PFSK-1 (cell line): ENCODE measurements around the gene SLC12A9.

Experiments
- FOXP2 ChIP-seq: optimal IDR thresholded peaks from 2 replicates; pipeline ENCODE3; 2011; ENCODE audit warnings: borderline replicate concordance, control low read depth, inconsistent platforms; ENCODE audit not compliant: insufficient read depth; ENCODE audit errors: extremely low read length, extremely low read depth
- POLR2AphosphoS5 ChIP-seq: IDR thresholded peaks from 2 replicates; pipeline ENCODE4 v1.6.1; 2012; ENCODE audit warnings: low read depth, mild to moderate bottlenecking, control low read depth, low read length, moderate library complexity
- SIN3A ChIP-seq: IDR thresholded peaks from 2 replicates; pipeline ENCODE4 v1.6.1; 2012; ENCODE audit warnings: mild to moderate bottlenecking, low read length, moderate library complexity, borderline replicate concordance; ENCODE audit not compliant: insufficient read depth
- TAF1 ChIP-seq: IDR thresholded peaks from 2 replicates; pipeline ENCODE4 v1.6.1; 2012; ENCODE audit warnings: low read length, control low read depth, borderline replicate concordance; ENCODE audit not compliant: insufficient read depth
- TF ChIP-seq, protein P1 (sequence below), 2 experiments: IDR thresholded peaks; 2 replicates each; pipeline versions ENCODE4 v1.6.1 to v1.8.0; 2011 to 2012; ENCODE audit warnings: low read depth in 2 of 2, low read length in 2 of 2, control low read depth in 1 of 2, inconsistent platforms in 1 of 2, mild to moderate bottlenecking in 1 of 2, moderate library complexity in 1 of 2; ENCODE audit not compliant: insufficient read depth in 1 of 2

DNA sequence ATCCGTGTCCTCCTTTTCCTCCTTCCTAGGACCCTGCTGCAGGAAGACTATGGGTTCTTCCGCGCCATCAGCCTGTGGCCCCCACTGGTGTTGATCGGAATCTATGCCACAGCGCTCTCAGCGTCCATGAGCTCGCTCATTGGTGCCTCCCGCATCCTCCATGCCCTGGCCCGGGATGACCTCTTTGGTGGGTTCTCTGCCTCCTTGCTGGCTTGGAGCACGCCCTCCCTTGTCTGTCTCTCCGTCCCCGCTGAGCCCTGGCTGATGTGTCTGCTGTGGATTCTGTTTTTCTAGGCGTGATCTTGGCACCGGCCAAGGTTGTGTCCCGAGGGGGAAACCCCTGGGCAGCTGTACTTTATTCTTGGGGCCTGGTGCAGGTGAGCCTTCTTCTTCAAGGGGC is 7.3 kb downstream of the SLC12A9 start:
- TF ChIP-seq, protein P1, sequence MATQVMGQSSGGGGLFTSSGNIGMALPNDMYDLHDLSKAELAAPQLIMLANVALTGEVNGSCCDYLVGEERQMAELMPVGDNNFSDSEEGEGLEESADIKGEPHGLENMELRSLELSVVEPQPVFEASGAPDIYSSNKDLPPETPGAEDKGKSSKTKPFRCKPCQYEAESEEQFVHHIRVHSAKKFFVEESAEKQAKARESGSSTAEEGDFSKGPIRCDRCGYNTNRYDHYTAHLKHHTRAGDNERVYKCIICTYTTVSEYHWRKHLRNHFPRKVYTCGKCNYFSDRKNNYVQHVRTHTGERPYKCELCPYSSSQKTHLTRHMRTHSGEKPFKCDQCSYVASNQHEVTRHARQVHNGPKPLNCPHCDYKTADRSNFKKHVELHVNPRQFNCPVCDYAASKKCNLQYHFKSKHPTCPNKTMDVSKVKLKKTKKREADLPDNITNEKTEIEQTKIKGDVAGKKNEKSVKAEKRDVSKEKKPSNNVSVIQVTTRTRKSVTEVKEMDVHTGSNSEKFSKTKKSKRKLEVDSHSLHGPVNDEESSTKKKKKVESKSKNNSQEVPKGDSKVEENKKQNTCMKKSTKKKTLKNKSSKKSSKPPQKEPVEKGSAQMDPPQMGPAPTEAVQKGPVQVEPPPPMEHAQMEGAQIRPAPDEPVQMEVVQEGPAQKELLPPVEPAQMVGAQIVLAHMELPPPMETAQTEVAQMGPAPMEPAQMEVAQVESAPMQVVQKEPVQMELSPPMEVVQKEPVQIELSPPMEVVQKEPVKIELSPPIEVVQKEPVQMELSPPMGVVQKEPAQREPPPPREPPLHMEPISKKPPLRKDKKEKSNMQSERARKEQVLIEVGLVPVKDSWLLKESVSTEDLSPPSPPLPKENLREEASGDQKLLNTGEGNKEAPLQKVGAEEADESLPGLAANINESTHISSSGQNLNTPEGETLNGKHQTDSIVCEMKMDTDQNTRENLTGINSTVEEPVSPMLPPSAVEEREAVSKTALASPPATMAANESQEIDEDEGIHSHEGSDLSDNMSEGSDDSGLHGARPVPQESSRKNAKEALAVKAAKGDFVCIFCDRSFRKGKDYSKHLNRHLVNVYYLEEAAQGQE (IDR thresholded peaks at IDR 0.05; ENCODE audit: insufficient read depth in 1 of 2, low read depth in 2 of 2, low read length in 2 of 2) = no peak
- TF ChIP-seq SIN3A = no peak
- TF ChIP-seq POLR2AphosphoS5 = no peak
- no peak for TF ChIP-seq FOXP2
- TF ChIP-seq TAF1 = no peak
